GM12878 (cell line): ENCODE data around the gene NAV3. TPM values are rescaled to one million over a fixed set of nuclear protein-coding genes. Genes with fewer than 3 reads are reported as not detected.

Experiments used
- ATAC-seq: fragments of 200-7000 bp; cut with Tn5 transposase; 3 replicates; pipeline ENCODE4 v1.9.1; 2020; ENCODE audit warnings: mild to moderate bottlenecking, moderate library complexity
- BruUV-seq: library from RNA; stranded (reverse); fragments of 400-500 nt; replicated peaks from 2 replicates; lab custom pipeline; 2021; lab: Mats Ljungman, UMichigan
- CTCF ChIA-PET: fragments of 300-600 bp; sonication (Branson Sonifier 250); formaldehyde crosslinking; extraction: SDS; loops from one replicate; lab custom pipeline; 2021; ENCODE audit warnings: inconsistent platforms; lab: Yijun Ruan, JAX
- POLR2A ChIA-PET: fragments of 350-600 bp; formaldehyde crosslinking; extraction: SDS; loops from one replicate; lab custom pipeline; 2021; ENCODE audit warnings: inconsistent platforms; lab: Charles Lee
- RAD21 ChIA-PET: fragments of 300-600 bp; sonication (Branson Sonifier 250); formaldehyde crosslinking; loops from one replicate; lab custom pipeline; 2023; ENCODE audit warnings: antibody characterized with exemption; ENCODE audit not compliant: unreplicated experiment; lab: Charles Lee
- SMC1A ChIA-PET: fragments of 300-600 bp; sonication (Branson Sonifier 250); formaldehyde crosslinking; loops from one replicate; lab custom pipeline; 2023; ENCODE audit not compliant: unreplicated experiment, uncharacterized antibody; lab: Charles Lee
- DNase-seq: peaks from one replicate; pipeline ENCODE4 v3.0.0-alpha.2; 2011; ENCODE audit warnings: low read depth, low spot score
- FAIRE-seq: peaks from 3 replicates; lab custom pipeline; 2011; peaks lifted over from hg19 to GRCh38; lab: Jason Lieb, UNC
- H2AFZ ChIP-seq: 2 replicates; pipeline ENCODE4 v1.6.0; 2011; ENCODE audit warnings: low read depth, low read length, control low read depth; ENCODE audit not compliant: control insufficient read depth
- H3K27ac ChIP-seq: 2 replicates; pipeline ENCODE4 v1.5.1; 2011; ENCODE audit warnings: control low read depth; ENCODE audit not compliant: control insufficient read depth, insufficient read depth
- H3K27me3 ChIP-seq, 2 experiments: replicated peaks in 1 of 2; 2 replicates each; pipeline versions ENCODE4 v1.6.0 to v1.6.1; 2011; ENCODE audit warnings: low read length in 1 of 2; ENCODE audit not compliant: control insufficient read depth in 2 of 2, insufficient read depth in 2 of 2
- H3K36me3 ChIP-seq, 2 experiments: 2 replicates each; pipeline ENCODE4 v1.5.1; 2011; ENCODE audit warnings: low read length in 1 of 2; ENCODE audit not compliant: control insufficient read depth in 2 of 2, insufficient read depth in 2 of 2
- H3K4me1 ChIP-seq: 2 replicates; pipeline ENCODE4 v1.6.1; 2011; ENCODE audit warnings: mild to moderate bottlenecking, low read length, moderate library complexity, mixed read lengths; ENCODE audit not compliant: control insufficient read depth, insufficient read depth
- H3K4me2 ChIP-seq: 2 replicates; pipeline ENCODE4 v1.6.0; 2011; ENCODE audit warnings: control low read depth; ENCODE audit not compliant: control insufficient read depth, insufficient read depth
- H3K4me3 ChIP-seq: fragments of 200-600 bp; sonication (generic); 2 replicates; pipeline ENCODE4 v1.5.1; 2016
- H3K79me2 ChIP-seq: 2 replicates; pipeline ENCODE4 v1.6.0; 2011; ENCODE audit warnings: low read length; ENCODE audit not compliant: control insufficient read depth, insufficient read depth
- H3K9ac ChIP-seq: 2 replicates; pipeline ENCODE4 v1.8.0; 2011; ENCODE audit warnings: low read length, control low read depth, mixed read lengths; ENCODE audit not compliant: control insufficient read depth, insufficient read depth
- H3K9me3 ChIP-seq: replicated peaks from 3 replicates; pipeline ENCODE4 v1.5.1; 2011; ENCODE audit warnings: mild to moderate bottlenecking, low read length; ENCODE audit not compliant: control insufficient read depth, insufficient read depth
- H4K20me1 ChIP-seq: 2 replicates; pipeline ENCODE4 v1.6.0; 2011; ENCODE audit not compliant: control insufficient read depth, insufficient read depth
- ASH2L ChIP-seq: fragments of 300-600, 200-600 bp; sonication (generic); IDR thresholded peaks from 2 replicates; pipeline ENCODE4 v1.6.1; 2017; ENCODE audit warnings: low read depth, mild to moderate bottlenecking, borderline replicate concordance
- CBX5 ChIP-seq: sonication (generic); IDR thresholded peaks from 2 replicates; pipeline ENCODE4 v1.6.1; 2016; ENCODE audit warnings: low read depth, moderate library complexity, mild to moderate bottlenecking, inconsistent platforms
- CHD2 ChIP-seq: IDR thresholded peaks from 2 replicates; pipeline ENCODE4 v1.6.1; 2011; ENCODE audit warnings: low read depth, low read length, improper control_type of control experiment, borderline replicate concordance
- E2F4 ChIP-seq: IDR thresholded peaks from 2 replicates; pipeline ENCODE4 v1.6.1; 2012; ENCODE audit warnings: low read depth, low read length, improper control_type of control experiment
- ELK1 ChIP-seq: IDR thresholded peaks from 2 replicates; pipeline ENCODE4 v1.6.1; 2012; ENCODE audit warnings: low read depth, low read length, improper control_type of control experiment
- MEF2A ChIP-seq: IDR thresholded peaks from 2 replicates; pipeline ENCODE4 v1.6.1; 2011; ENCODE audit warnings: low read depth, mild to moderate bottlenecking, low read length, moderate library complexity; ENCODE audit not compliant: insufficient read depth
- MTA2 ChIP-seq: fragments of 450-650 bp; IDR thresholded peaks from 2 replicates; pipeline ENCODE4 v1.6.1; 2016; ENCODE audit warnings: low read depth, mild to moderate bottlenecking, moderate library complexity
- SMC3 ChIP-seq: IDR thresholded peaks from 2 replicates; pipeline ENCODE4 v1.6.1; 2011; ENCODE audit warnings: low read length, improper control_type of control experiment, borderline replicate concordance
- SREBF1 ChIP-seq: IDR thresholded peaks from 2 replicates; pipeline ENCODE4 v1.6.1; 2012; ENCODE audit warnings: mild to moderate bottlenecking, low read length
- SREBF2 ChIP-seq: IDR thresholded peaks from 2 replicates; pipeline ENCODE4 v1.6.1; 2012; ENCODE audit warnings: mild to moderate bottlenecking, low read length
- ZBED1 ChIP-seq: IDR thresholded peaks from 2 replicates; pipeline ENCODE4 v1.6.1; 2016; ENCODE audit warnings: borderline replicate concordance
- ZNF217 ChIP-seq: fragments of 450-650 bp; IDR thresholded peaks from 2 replicates; pipeline ENCODE4 v1.6.1; 2017; ENCODE audit warnings: antibody characterized with exemption, mild to moderate bottlenecking
- ZSCAN29 ChIP-seq: fragments of 450-650 bp; IDR thresholded peaks from 2 replicates; pipeline ENCODE4 v1.6.1; 2017; ENCODE audit warnings: mild to moderate bottlenecking, moderate library complexity
- WGBS: methylation state at CpG from one replicate; pipeline ENCODE4 v1.1.6; 2016; ENCODE audit warnings: low lambda C conversion rate; ENCODE audit not compliant: insufficient replicate concordance, insufficient coverage; ENCODE audit errors: missing lambda C conversion rate; 5-methylcytosine and 5-hydroxymethylcytosine counted together
- in situ Hi-C: fragments of 300-500 bp; cut with MboI; formaldehyde crosslinking; loops from 9 replicates; pipeline ENCODE4 v1.14.3; 2018; ENCODE audit warnings: mixed read lengths
- intact Hi-C: fragments of 100-400 bp; cut with micrococcal nuclease; formaldehyde crosslinking; loops from one replicate; pipeline ENCODE4 v1.14.2; 2022; ENCODE audit not compliant: unreplicated experiment
- polyA plus RNA-seq, 11 experiments: library from polyadenylated mRNA; depleted of rRNA in 4 of 11; unstranded in 6 of 11; stranded (reverse) in 5 of 11; fragments of >200 nt; fragmentation: Nextera tagmentation in 4 of 11; fragmentation: Illumina TruSeq in 1 of 11; extraction: Ambion mirVana in 4 of 11; extraction: Trizol in 1 of 11; gene quantifications; 1 replicate in 1 of 11; 2 replicates in 10 of 11; pipeline versions ENCODE4 v1.2.1 to v1.2.3, GENCODE V29; 2011 to 2016; ENCODE audit warnings: inconsistent platforms in 2 of 11, missing spikeins in 2 of 11, low read depth in 1 of 11
- total RNA-seq, 4 experiments: library from RNA; depleted of rRNA in 3 of 4; stranded (reverse); fragments of >200 nt in 3 of 4; fragmentation: Illumina TruSeq in 1 of 4; extraction: Trizol in 1 of 4; gene quantifications; 2 replicates each; pipeline versions ENCODE4 v1.2.1 to v1.2.3, GENCODE V29; 2013 to 2021
- TF ChIP-seq, protein P1 (sequence below): fragments of 450-650 bp; IDR thresholded peaks from 2 replicates; pipeline ENCODE4 v1.6.1; 2017; ENCODE audit warnings: low read depth, mild to moderate bottlenecking, moderate library complexity
- TF ChIP-seq, protein P2 (sequence below): fragments of 450-650 bp; IDR thresholded peaks from 2 replicates; pipeline ENCODE4 v1.6.1; 2018; ENCODE audit warnings: mild to moderate bottlenecking, low read depth, moderate library complexity; ENCODE audit not compliant: partially characterized antibody

Gene NAV3
- total and polyA plus RNA-seq, 10 of the 15 experiments (the other 5 are each of a cell fraction or from before 2014, with no cell fraction given): 0.05 to 0.51 (median 0.22) TPM; not detected in 1

DNA sequence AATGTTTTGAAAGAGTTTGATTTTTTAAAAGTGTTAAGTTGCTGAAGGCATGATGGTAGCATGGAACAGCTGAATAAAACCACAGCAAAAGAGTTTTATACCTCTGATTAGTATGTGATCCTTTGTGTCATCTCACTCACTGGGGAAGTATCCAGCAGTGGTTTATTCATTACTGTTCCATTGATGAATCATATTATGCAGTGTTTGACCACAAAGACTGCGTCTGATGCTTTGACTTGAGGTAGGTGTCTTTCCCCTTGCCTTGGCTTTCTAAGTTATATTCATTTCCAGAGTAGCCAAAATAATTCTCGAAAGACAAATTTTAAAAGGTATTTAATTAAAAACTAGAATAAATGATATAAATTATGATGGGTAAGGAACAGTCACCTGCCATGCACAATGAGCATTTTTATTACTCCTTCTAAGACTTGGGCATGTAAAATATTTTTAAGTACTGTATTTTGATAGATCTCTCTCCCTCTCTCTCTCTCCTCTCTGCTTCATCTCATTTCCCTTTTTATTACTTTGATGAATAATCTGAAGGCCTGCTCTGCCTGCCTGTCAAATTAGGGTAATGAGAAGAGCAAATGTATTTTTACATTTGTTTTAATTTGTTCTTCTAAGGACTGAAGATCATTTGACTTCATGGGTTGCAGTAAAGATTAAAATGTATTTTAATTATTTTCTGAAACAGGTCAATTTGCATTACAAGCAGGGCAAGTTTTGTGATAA, 164.9 kb downstream of the NAV3 start (continued):
- TF ChIP-seq ASH2L (no peak), MTA2 (peak; percentile 96), ZSCAN29 (no peak), ELK1 (no peak), ZNF217 (peak; percentile 76), SREBF1 (no peak)
- TF ChIP-seq, protein P1, sequence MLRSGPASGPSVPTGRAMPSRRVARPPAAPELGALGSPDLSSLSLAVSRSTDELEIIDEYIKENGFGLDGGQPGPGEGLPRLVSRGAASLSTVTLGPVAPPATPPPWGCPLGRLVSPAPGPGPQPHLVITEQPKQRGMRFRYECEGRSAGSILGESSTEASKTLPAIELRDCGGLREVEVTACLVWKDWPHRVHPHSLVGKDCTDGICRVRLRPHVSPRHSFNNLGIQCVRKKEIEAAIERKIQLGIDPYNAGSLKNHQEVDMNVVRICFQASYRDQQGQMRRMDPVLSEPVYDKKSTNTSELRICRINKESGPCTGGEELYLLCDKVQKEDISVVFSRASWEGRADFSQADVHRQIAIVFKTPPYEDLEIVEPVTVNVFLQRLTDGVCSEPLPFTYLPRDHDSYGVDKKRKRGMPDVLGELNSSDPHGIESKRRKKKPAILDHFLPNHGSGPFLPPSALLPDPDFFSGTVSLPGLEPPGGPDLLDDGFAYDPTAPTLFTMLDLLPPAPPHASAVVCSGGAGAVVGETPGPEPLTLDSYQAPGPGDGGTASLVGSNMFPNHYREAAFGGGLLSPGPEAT: peak; percentile 45; the same call in 1 of the 2 replicates

DNA sequence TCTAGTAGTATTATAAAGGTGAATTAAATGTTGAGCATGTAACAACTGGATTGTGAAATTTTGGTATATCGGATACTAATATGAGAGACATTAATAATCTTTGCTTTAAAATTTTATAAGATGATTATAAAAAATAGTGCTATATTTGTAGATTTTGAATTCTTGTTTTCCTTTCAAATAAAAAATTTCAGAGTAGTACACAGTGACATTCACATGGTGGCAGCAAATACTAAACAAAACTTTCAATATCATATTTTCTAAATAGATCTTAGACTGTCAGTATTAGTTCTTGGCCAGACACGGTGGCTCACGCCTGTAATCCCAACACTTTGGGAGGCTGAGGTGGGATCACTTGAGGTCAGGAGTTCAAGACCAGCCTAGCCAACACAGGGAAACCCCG, 166.0 kb downstream of the NAV3 start:
- DNase-seq (no peak), FAIRE-seq (peak; percentile 52), ATAC-seq (no peak)
- H3K27me3 ChIP-seq: no peaks in the 10 kb centered on the region
- no peak overlapping the region for H2AFZ ChIP-seq
- intact Hi-C loops (loop anchor here (5.0 kb wide), 1 partner anchor 249 kb away; no protein-coding TSS in a partner anchor), in situ Hi-C loops (no loop called here)
- H3K36me3 ChIP-seq: no peaks in the 10 kb centered on the region
- H3K4me3 ChIP-seq: no peak overlapping the region
- BruUV-seq: no TSS peak
- no peaks in the 10 kb centered on the region for H4K20me1 ChIP-seq
- H3K9me3 ChIP-seq: no peaks in the 10 kb centered on the region
- no peak overlapping the region for H3K27ac ChIP-seq
- 64% methylated on average over 4 of the region's 4 CpGs for WGBS
- peaks cover 4% of the 10 kb centered on the region for H3K4me1 ChIP-seq
- ChIA-PET SMC1A (interaction anchor here (2.1 kb wide), 1 partner anchor 123 kb away, joined by 15 read pairs; no protein-coding TSS in a partner anchor), RAD21 (interaction anchor here (1.7 to 2.3 kb wide), 2 partner anchors 123 to 125 kb away, joined by 8 read pairs; no protein-coding TSS in a partner anchor), POLR2A (no interaction called here), CTCF (interaction anchor here (1.5 to 2.6 kb wide), 3 partner anchors 8 to 149 kb away, joined by 3 to 21 read pairs (median 4); no protein-coding TSS in a partner anchor)
- no peak overlapping the region for H3K4me2 ChIP-seq
- H3K79me2 ChIP-seq: no peaks in the 10 kb centered on the region
- no peak overlapping the region for H3K9ac ChIP-seq
- TF ChIP-seq ZBED1 (no peak), E2F4 (no peak), SREBF2 (no peak), MEF2A (no peak), CHD2 (no peak), CBX5 (no peak), SMC3 (no peak)
- TF ChIP-seq, protein P2, sequence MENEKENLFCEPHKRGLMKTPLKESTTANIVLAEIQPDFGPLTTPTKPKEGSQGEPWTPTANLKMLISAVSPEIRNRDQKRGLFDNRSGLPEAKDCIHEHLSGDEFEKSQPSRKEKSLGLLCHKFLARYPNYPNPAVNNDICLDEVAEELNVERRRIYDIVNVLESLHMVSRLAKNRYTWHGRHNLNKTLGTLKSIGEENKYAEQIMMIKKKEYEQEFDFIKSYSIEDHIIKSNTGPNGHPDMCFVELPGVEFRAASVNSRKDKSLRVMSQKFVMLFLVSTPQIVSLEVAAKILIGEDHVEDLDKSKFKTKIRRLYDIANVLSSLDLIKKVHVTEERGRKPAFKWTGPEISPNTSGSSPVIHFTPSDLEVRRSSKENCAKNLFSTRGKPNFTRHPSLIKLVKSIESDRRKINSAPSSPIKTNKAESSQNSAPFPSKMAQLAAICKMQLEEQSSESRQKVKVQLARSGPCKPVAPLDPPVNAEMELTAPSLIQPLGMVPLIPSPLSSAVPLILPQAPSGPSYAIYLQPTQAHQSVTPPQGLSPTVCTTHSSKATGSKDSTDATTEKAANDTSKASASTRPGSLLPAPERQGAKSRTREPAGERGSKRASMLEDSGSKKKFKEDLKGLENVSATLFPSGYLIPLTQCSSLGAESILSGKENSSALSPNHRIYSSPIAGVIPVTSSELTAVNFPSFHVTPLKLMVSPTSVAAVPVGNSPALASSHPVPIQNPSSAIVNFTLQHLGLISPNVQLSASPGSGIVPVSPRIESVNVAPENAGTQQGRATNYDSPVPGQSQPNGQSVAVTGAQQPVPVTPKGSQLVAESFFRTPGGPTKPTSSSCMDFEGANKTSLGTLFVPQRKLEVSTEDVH: no peak
